HG03442 (cell line): ENCODE data around the gene PDE5A.

Source experiments
- ATAC-seq: cut with Tn5 transposase; IDR thresholded peaks from one replicate; pipeline ENCODE4 v1.9.1; 2021; ENCODE audit warnings: mild to moderate bottlenecking, moderate library complexity; ENCODE audit not compliant: unreplicated experiment

Gene PDE5A

DNA sequence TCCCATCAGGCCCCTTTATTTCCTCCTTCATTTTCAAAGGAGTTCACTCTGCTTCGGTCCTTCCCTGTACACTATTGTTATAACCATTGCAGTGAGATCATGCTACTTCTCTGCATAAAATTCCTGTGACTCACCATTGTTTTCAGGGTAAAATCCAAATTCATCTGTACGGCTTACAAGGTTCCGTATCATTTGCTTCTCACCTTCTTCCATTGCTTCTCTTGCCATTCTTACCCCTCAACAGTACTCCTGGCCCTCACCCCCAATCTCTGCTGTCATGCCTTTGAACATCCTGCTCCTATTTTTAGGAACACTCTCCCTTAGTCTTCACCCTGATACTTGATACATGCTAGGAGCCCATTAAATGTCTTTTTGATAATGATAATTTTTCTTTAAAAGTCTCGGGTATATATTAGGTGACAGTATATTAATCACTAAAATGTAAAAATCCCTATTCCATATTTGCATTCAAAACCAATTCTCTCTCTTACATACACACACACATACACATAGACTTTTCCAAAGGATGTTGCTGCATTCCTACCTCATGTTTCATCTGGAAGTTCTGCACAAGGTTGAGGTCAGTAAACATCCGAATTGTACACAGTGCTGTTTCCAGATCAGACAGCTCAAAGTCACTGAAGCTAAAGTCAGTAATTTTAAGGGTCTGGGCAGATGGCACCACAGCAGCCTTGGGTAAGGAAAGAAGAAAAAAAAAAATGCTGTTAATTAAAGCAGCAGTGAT is 103.4 kb downstream of the PDE5A start:
- no peak for ATAC-seq

DNA sequence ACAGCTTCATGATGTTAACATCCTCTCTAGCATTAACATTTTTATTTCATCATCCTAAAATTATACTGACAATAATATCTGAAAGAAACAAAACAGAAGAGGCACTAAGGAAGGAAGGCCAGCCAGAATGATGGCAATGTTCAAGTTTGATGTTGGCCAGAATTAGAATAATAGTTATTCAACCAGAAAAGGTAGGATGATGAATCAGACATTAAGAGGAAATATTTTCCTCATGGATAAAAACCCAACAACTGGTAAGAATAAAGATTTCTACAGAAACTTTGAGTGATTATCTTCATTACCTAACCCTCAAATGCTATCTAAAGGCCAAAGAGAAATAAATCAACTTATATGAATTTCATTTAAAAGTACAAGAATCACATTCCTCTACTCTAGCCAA is 105.2 kb downstream of the PDE5A start:
- ATAC-seq: no peak

DNA sequence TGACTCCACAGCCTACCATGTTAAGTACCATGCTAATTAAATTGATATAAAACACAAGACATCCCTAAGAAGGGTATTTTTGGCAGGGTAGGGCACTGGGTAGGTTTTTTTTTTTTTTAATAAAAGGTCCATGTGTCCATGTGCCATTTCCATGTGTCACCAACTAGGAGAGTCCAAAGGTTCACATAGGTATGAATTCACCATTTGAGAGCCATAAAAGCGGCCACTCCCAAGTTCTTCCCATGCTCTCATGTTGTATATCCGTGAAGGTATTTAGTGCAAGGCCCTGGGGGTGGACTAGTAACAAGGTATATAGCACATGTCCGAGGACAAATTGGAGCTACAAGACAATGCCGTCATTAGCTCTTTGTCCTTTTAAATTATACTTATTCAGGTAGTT is 107.3 kb downstream of the PDE5A start:
- no peak for ATAC-seq

DNA sequence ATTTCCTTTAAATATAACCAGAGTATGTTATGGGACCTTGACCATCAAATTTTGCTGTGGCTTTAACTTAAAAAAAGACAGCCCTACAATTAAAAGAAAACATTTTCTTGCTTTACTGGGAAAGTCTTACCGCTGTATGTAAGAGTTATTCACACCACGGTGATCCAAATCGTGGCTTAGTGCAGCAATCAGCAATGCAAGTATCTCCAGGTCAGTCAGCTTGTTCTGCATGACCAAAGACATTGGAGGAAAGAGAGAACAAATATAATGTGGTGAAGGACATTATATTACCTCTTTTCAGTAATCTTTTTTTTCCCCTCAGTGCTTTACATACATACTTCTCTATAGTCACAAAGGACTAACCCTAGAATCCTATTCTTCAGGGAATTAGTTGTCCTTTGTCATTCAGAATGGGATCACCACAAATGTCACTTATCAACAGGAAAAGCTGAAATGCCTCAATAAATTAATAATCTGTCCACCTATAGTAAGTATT is 109.6 kb downstream of the PDE5A start:
- ATAC-seq: no peak

DNA sequence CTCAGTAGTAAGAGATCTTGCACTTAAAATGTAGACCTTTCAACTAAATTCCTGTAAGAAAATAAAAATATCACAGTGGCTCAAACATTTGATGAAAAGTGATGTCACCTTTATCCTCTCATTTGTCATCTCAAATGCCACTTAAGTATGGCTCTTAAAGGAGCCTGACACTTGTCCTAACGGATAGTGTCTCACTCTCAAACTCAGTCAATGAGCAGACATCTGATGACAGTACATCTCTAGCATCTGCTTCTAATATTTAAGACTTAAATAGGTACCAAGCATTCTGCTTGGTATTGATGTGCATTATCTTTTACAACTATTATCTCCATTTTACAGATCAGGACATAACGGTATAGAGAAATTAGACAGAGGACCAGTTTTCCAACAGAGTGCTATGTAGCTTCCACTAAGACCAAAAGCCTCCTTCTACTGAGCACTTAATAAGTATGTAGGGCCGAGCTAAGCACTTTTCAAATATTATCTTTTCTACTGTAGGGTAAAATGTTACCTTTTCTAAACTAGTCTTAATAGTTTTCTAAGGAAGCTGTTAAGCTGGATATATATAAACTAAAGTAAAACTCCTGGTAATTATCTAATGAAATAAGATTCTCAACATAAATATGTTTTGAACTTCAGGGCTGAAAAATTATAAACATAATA is 110.2 kb downstream of the PDE5A start:
- no peak for ATAC-seq

DNA sequence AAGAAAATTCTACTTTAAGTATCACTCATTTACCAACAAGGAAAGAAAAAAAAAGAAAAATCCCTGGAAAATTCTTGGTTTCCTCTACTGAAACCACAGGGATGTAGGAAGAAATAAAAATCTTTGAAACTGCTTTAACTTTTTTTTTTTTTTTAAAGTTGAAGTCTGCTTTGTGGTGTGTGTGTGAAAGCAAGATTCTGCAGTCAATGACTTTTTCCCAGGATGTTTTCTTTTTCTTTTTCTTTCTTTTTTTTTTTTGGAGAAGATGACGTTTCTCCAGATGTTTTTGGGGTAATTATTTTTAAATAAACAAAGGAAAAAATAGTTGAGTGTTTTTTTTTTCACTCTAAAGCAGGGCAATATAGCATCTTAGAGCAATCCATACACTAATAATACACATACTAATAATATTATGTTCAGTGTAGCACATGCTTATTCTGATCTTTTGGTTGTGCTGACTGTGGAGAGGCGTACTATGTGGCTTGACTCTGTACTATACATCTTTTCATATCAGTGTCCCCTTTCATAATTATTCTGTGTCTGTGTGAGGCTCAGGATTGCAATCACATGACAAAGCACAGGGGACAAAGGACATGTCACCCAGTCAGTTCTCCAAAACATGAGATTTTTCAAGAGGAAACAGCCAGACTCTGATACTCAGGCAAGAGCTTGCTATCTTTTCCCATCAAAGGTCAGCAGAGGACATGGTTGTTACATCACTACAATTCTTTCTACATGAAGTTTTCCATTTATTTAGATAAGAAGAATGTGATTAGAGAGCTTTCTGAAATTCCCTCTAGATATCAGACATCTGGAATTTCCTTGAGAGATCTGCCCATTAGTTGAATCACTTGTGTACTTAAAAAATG is 111.0 kb downstream of the PDE5A start:
- ATAC-seq: no peak

DNA sequence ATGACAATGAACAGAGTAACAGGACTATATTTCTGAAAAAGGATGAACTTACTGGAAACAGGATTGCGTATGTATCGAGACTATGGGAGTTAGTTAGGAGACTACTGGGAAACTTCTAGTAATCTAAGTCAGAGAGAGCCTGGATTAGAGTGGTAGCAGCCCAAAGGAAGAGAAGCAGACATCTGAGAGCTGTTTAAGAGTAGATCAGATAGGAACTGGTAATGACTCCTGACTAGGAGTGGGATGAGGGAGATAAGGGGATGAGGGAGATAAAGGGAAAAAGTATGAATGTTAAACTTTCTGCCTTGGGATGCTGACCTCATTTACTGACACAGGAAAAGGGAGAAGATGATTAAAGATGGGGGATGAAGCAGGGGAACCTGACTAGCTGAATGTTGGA is 116.2 kb downstream of the PDE5A start:
- no peak for ATAC-seq

DNA sequence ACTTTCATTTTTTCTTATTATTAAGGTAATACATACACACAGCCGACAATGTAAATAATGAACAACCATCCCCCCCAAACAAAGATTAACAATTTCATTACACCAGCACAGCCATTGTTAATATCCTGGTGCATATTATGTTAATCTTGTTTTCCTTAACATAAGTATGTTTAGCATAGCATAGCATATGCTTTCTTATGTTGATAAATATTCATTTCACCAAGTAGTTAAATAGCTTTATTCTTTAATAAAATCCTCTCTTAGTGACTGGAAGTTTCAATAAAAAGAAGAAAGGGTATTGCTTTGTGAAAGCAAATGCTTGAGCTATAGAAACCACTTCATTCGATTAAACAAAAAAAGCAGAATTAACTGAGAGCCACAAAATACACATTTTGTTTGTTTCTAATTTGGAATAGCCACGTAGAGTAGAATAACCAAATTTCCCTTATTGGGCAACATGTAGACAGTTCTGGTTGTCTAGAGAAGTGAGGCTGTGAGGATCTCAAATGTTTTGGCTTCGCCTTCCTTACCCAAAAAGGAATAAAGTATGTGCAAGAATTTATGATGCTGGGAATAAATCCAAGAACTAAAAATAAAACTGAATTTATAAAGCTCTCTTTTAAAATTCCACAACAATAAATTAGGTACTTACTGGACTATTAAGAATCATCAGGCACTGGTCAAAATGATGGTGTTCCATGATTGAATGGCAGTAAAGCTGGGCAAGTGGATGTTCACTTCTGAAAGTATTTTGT is 118.0 kb downstream of the PDE5A start:
- ATAC-seq: no peak

DNA sequence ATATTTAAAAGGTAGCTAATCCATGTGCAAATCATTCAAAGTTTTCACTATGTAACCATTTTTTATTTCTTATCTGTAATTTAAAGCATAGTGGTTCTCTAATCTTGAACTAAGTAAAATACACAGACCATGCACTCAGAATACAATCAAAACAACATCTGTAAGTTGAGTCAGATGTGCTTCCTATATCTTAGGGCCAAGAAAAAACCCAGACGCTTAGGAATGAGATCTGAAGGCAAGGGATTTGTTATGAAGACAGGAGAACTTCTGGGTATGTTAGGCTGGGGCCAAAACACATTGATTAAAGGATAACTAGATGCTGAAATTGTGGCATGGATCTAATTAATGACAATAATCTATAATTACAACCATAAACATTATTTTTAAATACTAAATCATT is 120.3 kb downstream of the PDE5A start:
- no peak for ATAC-seq

DNA sequence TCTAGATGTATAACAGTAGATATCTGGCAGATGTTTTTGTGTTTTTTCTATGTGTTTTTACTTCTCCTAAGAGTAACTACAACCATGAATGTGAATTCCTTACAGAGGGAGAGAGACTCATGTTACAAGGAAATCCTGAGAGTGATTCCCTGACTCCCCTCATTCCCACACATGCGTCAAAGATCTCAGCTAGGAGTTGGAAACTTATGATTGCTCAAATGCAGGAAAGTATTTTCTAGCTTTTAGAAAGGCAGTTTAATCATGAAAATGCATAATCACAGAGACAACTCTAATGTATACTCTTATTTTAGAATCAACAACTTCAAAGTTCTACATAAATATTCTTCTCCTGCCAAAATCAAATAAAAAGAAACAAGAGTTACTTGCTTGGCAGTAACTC is 121.8 kb downstream of the PDE5A start:
- no peak for ATAC-seq

DNA sequence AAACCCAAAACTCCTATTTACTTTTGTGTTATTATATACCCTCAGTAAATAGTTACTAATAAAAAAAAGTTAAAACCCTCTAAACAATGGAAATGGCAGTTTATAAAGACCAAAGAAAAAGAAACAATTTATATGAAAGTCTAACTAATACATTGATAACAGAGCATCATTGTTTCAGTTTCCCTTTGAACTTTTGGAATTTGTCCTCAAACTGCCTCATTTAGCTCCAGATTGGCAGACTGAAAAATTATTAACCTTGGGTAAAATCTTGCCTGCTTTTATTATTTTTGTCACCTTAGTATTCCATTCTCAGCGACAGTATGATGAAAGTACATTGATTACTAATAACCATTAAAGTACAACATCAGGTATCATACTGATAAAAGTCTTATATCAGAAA is 124.0 kb downstream of the PDE5A start:
- no peak for ATAC-seq

DNA sequence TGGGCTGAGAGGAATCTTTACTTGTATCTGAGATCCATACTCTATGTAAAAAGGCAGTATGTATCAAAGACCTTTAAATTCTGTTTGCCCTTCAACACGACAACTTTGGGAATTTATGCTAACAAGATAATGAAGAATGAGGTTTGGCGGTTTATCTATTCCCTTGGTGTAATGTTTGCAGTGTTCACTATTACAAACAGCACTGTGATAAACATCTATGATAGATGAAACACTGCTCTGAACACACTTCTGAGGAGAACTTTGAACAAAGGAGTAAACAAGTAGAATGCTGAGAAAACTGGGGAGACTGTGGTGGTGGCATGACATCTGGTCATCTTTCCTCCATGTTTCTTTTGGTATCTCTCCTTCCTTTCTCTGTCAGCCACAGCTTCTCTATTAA is 126.9 kb downstream of the PDE5A start:
- no peak for ATAC-seq

DNA sequence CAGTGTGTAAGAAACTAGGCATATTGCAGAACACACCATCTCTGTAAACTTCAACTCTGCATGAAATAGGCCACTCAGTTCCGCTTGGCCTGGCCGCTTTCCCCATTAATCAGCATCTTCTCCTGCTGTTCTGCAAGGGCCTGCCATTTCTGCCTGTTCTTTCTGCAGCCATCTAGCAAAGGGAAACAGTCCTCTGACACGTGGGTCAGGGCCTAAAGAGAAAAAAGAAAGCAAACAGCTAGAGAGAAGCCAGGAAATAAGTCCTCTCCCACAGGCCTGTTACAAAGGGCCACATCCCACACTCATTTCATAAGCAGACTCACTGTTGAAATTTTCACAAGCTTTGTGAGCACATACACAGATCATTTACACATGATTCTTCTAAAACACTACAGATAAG is 130.1 kb downstream of the PDE5A start:
- ATAC-seq: no peak

DNA sequence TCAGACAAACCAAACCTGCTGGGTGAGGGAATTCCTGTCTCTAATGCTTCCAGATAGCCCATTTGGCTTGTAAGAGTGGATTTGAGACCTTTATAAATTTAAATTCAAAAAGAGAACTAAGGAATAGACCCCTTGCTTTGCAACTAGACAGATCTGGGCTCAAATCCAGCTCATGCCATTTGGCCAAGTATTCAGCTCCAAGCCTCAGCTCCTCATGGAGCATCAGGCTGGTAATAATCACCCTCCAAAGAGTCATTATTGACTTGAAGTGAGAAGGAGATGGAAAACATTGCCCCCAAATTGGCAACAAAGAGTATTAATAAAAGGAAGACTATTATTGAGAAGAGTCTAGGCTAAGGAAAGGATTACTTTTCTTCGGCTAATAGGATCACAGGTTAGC is 134.7 kb downstream of the PDE5A start:
- ATAC-seq: no peak

DNA sequence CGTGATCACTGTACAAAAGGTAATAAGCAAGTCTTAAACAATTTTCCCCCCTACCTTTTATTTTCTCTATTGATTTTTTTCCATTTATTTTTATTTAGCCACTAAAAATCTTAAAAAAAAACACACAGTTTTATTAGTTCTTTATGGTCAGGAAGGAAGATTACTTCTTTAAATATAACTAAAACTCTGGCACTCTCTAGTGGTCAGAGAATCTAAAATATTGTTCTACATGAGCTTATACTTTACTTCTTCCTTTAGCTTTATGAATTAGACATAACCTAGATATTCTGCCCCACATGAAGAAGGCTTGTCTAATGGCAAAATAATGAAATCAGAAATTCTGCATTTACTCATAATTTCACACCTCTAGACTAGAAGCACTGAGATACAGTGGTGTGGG is 135.2 kb downstream of the PDE5A start:
- no peak for ATAC-seq

DNA sequence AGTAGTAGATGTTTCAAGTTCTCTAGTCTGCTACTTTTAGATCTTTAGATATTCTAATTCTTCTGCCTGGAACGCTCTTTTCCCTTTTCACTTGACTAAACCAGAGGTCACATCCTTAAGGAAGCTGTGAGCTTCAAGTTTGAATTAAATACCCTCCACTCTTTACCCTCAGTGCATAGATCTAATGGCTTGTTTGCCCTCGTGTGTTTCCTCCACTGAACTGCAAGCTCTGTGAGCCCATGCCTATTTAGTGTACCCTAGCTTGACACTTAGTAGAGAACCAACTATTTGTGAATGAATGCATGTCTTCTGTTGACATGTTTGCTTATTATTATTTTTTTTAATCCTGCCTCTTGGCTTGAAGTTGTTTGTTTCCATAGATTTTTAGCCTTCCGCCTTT is 138.3 kb downstream of the PDE5A start:
- ATAC-seq: no peak

DNA sequence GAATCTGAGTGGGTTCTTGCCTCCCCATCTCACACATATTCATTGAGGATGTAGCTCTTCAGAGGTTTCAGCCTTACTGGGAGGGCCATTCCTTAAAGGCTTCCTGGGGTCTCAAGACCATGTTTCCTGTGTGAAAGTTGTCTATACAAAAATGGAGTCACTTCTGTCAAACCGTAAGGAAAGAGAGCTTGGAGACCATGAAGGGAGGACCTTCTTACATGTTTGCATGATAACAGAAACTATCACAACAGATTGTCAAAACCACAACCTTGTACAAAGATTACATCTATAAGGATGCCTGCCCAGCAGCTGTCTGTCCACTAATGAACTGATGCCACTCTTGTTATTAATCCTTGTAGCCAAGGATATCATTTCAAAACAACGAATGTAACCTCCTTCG is 139.3 kb downstream of the PDE5A start:
- ATAC-seq: no peak

DNA sequence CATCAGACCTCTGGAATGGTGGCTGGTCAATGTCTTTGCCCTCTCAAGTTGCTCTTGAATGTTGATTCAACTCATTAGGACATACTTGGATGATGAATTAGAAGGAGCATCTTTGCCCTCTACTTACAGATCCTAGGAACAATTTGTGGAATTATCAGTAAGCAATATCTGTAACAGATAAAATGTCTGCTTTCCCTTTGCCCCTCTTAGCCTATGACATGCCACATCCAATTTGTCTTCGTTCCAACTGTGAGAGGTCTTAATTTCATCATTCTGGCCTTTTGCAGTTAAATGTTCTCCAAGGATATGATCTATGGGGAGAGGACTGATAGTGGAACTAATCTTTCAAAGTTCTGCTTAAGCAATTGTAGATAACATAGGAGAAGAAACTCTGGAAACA is 148.3 kb downstream of the PDE5A start:
- no peak for ATAC-seq

DNA sequence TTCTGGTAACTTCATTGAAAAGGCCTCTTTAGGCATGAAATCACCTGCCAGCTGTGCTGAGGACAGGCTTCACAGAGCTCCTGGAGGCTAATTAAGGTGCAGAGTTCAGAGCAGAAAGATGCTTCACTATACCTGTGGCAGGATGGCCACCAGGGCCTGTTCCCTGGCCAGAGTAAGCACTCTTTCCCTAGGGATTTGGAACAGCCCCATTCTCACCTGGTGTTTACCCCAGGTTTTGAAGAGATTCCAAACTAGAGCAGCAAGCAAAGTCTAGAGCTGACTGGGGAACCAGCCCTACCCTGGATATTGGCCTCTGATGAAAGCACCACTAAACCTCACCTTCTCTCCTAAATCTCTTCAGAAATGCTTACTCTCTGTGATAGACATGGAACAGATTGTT is 148.8 kb downstream of the PDE5A start:
- ATAC-seq: no peak

DNA sequence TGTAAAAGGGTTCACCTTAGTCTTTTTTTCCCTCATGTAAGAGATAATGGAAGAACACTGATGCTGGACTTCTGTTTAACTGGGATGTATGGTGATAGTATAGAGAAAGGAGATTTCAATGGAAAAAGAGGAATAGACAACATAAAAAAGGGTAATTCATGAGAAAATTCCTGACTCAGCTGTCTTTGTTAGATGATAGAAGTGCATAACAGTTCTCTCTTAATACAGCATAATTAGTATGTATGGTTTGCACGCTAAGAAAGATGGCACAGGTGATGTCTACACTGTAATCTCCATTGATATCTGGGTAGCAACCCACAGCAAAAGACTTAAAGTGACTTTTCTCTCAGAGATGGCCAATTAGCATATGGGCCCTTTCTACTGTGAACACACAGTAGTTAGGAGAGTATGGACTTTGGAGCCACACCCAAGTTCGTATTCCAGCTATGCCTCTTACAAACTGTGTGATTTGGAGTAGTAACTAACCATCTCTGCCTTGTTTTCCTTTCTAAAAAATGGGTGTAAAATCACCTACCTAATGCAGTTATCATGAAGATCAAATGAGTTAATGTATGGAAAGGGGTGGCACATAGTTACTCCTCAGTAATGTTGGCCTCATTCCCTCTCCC is 149.3 kb downstream of the PDE5A start:
- no peak for ATAC-seq
